Retina (tissue), 1 donor: ENCODE results near the gene PEAR1.

Experiments used
- DNase-seq: peaks from one replicate; pipeline ENCODE4 v3.0.0-alpha.2; 2016

Gene PEAR1

DNA sequence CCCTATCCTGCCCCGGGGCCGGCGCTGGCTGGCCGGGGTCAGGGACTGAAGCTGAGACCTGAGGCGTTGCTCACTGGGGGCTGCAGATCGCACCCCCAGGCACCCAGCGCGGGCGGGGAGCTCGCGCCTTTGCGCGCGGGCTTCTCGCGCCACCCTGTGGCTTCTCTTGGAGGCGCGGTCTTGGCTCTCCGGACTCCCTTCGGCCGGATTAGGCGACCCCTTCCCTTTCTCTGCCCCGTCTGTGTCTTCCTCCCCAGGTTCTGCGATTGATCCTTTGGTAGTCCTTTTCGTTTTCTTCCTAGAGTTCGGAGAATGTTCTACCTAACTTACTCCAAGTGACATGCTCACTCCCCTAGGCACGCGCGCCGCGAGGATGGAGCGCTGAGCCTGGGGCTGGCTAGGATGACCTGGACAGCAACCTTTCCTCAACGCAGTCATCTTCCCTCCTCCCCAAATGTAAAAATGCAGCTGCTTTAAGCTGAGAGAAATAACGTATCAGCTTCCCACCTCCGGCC is 33.3 kb upstream of the PEAR1 start:
- DNase-seq, result peak; percentile 91

DNA sequence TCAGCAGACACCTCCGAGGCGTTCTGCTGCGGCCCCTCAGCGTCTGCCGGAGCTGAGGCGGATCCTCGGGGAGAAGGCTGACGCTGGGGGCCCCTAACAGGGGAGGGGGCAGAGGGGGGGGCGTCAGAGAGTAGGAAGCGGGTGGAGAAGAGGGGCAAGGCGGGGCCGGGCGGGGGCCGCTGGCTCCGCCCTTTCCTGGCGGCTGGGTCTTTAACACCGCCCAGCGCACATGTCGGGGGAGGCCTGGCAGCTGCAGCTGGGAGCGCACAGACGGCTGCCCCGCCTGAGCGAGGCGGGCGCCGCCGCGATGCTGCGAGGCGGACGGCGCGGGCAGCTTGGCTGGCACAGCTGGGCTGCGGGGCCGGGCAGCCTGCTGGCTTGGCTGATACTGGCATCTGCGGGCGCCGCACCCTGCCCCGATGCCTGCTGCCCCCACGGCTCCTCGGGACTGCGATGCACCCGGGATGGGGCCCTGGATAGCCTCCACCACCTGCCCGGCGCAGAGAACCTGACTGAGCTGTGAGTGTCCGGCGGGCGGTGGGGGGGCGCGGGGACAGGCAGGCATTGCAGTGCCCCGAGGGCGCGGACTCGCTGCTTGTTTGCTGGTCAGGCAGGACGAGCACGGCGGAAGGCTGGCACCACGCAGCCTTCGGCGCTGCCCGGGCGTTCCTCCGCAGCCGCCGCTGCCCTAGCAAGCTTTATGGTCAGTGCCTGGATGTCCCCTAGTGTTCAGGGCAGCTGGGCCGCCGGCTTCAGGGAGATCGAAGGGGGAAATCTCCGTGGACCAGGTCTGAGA is 32.7 kb upstream of the PEAR1 start, which contains the start of gene NTRK1:
TSS of gene NTRK1 (plus strand) at position 238 of the 796 bp plus-strand sequence. CDS start at position 308, 70 bp downstream.
- DNase-seq, result peak; percentile 72

DNA sequence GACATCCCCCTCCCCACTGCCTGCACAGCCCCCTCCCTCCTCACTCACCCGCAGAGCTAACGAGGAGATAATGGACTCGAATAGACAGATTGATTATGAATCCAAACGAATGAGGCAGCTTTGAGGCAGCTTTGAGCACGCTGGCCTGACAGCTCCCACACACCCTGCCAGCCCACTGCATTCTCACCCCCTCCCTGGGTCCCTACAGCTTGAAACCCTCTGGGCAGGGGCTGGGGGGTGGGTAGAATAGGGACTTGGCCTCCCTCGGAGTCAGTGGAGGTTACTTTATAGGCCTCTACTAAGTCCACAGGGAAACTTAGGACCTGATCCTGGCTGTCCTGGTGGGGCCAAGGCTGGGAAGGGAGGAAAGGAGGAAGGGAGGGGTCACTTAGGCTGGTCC is 30.9 kb upstream of the PEAR1 start:
- DNase-seq, result peak; percentile 54

DNA sequence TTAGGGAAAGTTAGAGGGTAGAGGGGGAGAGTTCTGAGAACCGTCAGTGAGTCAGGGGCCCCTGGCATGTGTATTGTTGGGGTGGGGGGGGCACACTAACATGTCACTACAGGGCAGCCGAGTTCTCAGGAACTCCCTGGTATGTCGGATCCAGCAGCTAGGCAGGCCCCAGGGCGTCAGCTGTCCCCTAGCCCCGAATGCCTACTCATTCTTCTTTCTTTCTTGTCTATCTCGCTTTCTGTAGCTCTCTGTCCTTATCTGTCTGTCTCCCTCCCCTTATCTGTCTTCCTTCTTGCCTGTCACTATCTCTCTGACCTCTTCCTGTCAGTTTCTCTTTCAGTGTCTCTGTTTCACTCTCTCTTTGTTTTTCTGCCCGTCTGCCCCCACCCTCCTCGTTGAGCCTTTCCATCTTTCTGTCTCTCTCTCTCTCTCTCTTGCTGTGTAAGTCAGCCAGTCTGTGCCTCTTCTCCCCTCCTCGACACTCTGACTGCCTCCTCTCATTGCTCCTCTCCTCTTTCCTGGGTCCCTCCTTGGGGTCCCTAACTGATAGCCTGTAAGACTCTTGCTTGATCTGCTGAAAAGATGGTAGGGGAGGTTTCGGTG is 30.4 kb upstream of the PEAR1 start:
- no peak for DNase-seq

DNA sequence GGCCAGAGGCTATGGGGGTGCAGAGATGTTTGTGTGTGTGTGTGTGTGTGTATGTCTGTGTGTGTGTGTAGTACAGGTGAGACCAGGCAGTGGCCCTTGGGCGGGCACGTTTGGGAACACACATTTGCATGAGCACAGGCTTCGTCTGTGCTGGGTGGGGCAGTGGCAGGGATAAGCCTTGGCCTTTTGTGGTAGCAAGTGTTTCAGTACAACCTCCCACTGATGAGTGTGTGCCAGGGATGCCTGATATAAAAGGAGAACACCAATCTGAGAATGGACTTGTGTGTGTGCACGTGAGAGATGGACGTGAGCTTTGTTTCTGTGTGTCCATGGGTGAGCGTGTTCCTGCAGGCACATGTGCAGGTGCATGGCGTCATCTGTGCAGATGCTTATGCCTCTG is 29.9 kb upstream of the PEAR1 start:
- no peak for DNase-seq

DNA sequence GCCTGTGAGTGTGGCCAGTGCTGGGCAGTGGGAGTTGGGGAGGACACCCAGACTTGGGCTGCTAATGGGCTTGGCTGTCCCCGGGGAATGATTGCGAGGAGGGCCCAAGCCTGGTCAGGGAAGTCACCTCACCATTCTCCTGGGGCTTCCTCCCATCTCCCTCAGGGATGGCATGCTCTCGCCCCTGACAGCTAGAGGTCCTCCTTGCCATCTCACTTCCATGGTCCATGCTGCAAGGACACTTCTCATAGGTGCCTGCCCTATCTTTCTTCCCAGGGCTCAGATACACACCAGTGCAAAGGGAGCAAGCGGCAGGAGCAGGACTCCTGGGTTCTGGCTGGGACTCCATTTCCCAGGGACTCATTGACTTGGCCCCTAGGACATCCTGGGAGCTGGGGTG is 28.7 kb upstream of the PEAR1 start:
- no peak for DNase-seq

DNA sequence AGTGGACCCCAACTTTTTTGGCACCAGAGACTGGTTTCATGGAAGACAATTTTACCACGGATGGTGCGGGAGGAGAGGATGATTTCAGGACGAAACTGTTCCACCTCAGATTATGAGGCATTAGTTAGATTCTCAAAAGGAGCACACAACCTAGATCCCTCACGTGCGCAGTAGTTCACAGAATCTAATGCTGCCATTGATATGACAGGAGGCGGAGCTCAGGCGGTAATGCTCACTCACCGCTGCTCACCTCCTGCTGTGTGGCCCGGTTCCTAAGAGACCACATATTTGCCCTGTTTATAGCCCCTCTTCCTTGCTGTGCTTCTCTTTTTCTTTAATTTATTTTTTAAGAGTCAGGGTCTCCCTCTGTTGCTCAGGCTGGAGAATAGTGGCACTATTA is 28.3 kb upstream of the PEAR1 start:
- DNase-seq, result no peak

DNA sequence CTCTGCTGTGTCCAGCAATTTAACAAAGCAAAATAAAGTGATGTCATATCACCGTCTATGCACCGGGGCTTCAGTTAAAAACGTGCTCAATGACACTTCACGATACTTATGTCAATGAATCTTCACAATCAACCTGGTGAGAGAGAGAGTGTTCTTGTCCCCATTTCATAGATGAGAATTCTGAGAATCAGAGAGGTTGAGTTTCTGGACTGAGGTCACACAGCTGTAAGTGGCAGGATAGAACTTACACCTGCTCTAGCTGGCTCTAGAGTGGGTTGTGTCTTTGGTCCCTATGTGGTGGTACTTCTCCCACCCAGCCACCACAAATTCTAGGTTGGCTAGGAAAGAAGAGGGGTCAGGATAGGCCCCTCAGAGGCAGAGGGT is 27.7 kb upstream of the PEAR1 start:
- DNase-seq, result no peak

DNA sequence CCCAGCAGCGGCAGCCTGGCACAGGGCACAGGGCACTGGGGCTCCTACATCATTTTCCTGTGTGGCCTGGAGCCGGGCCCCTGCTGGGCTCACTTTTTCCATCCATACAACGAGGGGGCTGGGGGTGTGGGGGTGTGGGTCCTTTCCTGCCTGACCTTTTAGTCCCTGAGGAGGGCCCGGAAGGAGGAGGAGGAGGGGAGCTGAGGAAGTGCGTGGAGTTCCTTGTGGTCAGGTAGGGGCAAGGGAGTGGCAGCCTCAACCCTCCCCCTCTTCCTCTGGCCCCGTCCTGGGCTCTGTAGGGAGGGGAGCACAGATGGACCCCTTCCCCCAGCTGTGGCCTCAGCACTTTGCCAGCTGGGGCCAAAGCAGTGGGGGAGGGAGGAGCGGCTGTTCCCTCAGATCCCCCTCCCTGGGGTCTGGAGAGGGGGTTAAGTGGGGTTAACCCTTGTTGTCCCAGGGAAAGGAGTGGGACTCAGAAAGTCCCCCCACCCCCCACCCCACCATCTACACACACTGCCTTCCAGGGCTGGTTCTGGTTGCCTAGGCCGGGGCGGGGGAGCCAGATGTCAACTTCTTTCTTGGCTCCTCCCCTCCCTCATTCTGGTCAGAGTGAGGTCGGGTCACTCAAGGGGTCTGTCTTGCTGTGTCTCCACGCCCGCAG is 27.1 kb upstream of the PEAR1 start:
- peak; percentile 52 for DNase-seq

DNA sequence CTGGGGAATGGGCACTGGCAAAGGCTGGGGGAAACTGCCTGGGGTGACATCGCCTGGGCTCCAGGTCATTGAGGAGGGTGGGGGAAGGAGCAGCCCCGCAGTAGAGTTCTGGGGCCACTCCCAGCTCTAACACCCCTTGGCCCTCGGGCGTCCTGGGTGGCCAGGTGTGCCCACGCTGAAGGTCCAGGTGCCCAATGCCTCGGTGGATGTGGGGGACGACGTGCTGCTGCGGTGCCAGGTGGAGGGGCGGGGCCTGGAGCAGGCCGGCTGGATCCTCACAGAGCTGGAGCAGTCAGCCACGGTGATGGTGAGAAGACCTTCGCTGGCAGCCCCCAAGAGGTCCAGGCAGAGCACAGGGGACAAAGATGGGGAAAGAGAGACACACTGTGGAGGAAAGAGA is 25.2 kb upstream of the PEAR1 start:
- no peak for DNase-seq

DNA sequence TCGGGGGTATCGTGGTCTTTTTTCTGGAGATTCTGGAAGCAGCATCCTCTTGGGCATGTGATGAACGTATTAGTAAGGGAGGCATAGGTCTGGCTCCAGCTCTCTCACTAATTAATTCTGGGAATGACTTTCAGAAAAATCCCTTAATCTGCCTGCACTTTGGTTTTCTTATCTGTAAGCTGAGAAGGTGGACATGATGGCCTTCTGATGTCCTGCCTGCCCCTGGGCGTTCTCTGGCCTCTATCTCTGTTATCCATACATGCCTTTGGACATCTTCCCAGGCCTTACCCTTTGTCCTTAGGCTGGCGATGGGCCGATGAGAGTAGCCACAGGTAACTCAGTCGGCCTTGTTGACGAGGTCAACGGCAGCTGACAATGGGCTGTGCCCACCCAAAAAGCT is 24.1 kb upstream of the PEAR1 start:
- no peak for DNase-seq

DNA sequence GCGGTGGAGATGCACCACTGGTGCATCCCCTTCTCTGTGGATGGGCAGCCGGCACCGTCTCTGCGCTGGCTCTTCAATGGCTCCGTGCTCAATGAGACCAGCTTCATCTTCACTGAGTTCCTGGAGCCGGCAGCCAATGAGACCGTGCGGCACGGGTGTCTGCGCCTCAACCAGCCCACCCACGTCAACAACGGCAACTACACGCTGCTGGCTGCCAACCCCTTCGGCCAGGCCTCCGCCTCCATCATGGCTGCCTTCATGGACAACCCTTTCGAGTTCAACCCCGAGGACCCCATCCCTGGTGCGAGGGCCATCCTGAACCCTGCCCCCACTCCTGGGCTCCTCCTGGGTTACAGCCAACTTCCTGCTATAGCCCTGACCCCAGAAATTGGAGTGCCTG is 19.9 kb upstream of the PEAR1 start:
- DNase-seq, result no peak

DNA sequence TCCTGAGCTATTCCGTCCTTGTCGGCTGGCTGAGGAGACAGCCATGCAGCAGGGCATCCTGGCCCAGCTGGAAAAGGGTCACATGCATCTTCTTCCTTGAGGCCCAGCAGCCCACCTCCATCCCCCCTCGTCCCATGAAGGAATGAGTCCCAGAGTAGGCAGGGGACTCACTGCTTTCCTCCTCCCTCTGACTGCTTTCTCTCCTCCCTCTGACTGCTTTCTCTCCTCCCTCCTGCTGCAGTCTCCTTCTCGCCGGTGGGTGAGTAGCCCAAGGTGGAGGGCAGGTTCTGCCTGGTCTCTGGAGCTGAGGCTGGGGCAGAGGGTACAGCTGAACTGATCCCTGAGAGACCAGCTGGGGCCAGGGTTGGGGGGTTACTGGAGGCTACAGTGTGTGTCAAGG is 19.4 kb upstream of the PEAR1 start:
- no peak for DNase-seq

DNA sequence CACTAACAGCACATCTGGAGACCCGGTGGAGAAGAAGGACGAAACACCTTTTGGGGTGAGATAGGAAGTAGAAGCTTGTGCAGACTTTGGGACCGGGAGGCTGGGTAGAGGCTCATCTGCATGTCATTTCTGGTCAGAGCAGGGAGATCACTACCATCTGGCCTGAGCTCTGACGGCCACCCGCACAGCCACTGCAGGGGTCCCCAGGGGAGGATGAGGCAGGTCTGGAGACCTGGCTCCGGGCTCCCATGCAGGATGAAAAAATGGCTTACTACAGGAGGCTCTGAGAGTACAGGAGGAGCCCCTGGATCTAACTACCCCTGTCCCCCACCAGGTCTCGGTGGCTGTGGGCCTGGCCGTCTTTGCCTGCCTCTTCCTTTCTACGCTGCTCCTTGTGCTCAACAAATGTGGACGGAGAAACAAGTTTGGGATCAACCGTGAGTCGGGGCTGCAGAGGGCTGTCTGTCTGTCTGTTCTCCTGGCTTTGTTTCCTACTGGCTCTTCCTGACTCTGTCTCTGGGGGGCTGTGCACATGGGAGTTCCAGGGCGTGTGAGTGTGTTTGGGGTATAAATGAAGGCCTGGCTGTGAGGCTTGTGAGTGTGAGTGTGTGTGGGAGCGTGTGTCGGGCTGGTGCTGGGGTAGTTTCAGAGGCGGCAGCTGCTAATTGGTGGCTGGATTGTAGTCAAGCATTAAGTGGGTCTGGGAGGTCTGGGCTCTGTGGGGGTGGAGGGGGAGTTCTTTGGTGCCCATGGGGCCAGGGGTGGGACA is 18.8 kb upstream of the PEAR1 start:
- DNase-seq, result peak; percentile 58

DNA sequence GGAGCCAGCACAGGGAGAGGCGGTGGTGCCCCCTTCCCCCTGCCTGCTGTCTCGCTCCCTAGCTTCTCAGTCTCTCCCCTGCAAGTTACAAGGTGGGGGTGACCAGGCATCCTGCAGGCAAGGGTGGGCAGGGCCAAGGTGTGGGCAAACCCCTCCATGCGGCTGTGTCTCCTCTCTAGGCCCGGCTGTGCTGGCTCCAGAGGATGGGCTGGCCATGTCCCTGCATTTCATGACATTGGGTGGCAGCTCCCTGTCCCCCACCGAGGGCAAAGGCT is 18.2 kb upstream of the PEAR1 start:
- DNase-seq, result no peak

DNA sequence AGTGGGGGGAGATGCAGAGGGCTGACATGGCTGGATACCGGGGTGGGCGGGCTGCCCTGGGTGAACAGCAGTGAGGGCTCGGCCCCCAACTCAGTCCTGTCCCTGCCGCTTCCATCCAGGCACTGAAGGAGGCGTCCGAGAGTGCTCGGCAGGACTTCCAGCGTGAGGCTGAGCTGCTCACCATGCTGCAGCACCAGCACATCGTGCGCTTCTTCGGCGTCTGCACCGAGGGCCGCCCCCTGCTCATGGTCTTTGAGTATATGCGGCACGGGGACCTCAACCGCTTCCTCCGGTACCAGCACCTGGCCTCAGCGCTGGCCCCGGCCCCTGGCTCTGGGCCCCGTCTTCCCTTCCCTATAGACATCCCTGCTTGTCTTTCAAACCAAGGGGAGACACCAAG is 17.2 kb upstream of the PEAR1 start:
- DNase-seq, result peak; percentile 67

DNA sequence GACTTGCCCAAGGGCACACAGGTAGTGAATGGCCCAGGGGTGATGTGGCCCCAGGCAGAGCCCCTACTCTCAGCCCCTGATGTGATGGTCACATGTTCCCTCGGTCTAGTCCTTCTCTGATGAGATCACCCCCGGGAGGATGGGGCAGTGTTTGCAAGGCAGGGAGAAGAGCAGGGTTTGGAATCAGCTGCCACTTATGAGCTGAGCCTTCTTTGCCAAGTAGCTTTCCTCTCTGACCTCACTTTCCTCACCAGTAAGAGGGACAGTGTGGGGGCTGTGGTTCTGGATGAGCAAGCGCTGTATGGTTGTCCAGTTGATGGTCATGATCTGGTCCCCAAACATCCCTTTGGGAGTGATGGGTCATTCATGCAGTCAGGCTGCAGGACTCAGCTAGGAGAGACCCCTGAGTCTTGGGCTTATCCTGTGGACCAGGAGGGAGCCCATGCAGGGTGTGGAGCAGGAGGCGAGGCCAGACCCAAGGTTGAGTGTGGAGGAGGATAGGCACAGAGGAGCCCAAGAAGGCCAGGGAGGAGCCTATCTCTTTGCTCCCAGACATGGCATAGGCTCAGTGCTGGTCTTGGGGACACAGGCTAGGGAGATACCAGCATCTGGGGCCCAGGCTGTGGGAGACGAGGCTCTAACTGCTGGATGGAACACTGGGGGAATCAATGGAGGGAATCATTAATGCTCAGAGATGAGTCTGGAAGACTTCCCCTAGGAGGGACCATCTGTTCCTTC is 15.9 kb upstream of the PEAR1 start:
- DNase-seq, result no peak

DNA sequence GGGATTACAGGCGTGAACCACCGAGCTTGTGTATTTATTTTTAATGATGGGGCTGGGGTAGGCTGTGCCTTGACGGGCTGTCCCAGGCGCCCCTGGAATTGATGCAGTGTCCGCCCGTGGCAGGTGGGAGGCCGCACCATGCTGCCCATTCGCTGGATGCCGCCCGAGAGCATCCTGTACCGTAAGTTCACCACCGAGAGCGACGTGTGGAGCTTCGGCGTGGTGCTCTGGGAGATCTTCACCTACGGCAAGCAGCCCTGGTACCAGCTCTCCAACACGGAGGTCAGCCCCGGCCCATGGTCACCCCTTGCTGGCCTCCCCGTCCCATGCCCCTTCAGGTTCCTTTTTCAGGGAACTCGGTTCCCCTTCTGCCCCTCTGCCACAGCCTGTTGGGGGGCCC is 13.6 kb upstream of the PEAR1 start:
- no peak for DNase-seq

DNA sequence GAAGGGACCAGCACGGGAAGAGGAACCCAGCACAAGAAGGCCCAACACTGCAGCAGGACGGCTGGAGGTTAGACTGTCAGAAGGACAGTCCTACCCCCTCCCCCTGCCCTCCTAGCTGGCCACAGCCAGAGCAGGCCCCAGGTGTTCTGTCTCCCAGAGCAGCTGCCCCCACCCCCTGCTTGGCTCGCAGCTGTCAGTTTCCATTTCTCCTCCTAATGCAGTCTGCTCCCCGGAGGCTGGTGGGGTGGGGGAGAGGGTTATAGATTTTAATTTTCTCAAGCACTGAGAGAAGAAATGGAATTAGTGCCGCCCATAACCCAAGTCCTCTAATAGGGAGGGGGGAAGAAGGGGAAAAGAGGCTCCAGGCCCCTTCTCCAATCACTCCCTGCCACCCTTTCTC is 13.0 kb upstream of the PEAR1 start:
- DNase-seq, result no peak

DNA sequence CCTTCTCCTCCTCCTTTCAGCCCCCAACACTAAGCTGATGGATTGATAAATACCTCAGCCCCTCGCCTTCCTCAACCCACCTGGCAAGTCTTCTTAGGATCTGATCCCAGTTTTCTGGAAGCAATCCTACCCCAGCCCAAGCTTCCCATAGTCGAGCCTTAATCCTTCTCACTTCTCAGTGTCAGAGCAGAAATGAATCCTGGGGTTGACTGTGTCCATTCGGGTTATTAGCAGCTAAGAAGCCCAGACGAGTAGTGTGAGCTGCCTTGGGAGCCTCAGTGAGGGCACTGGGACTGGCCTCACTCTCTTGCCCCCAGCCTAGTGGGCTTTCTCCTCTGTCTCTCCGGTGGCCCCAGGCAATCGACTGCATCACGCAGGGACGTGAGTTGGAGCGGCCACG is 12.4 kb upstream of the PEAR1 start:
- no peak for DNase-seq

DNA sequence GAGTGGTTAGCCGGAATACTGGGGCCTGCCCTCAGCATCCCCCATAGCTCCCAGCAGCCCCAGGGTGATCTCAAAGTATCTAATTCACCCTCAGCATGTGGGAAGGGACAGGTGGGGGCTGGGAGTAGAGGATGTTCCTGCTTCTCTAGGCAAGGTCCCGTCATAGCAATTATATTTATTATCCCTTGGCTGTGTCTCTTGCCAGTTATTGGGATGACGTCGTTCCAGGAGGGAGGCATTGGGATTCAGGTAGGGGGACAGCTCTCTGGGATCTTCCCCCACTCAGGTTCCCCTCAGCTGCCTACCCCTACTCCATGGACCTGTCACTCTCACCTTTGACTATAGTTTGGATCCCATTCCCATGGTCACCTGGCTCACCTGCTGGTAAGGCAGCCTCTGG is 11.9 kb upstream of the PEAR1 start:
- DNase-seq, result no peak

DNA sequence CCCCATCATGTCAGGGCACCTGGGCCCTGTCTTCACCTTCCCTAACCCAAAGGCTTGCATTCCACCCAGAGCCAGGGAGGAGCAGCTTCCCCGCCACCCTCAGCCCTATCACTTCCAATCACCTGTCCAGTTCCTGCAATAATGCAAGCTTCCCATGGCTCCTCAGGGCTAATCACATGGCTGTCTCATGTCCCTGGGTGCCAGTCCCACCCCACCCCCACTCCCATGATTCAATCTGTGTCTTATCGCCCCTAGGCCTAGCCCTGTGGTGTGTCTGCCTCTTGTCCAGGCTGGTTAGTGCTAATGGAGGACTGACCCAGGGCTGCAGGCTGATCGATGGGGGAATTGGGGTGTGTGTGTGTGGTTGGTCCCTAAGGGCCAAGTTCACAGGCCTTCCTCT is 11.0 kb upstream of the PEAR1 start:
- DNase-seq, result peak; percentile 35

DNA sequence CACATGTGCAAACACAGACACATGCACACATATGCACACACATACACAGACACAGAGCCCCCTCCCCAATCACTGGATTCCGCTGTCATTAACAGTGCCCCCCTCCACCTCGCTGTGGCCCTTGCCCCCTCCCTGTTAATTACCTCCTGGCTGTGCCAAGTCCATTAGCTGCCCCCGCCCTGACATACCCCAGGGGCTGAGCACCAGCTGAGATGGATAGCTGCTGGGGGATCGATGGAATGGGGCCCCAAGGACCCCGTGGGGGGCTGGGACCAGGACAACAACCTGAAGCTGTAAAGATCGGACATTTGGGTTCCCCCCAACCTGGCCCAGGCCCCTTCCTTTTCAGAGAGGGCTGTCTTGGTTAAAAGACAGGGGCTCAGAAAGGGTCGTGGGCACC is 9.6 kb upstream of the PEAR1 start:
- DNase-seq, result no peak
